NCI-H226 (cell line): ENCODE results near the gene CABCOCO1.

Experiments
- DNase-seq: peaks from one replicate; pipeline ENCODE4 v3.0.0-alpha.2; 2015

Gene CABCOCO1

GRCh38 chr10:61787170-61787569 lies 124.4 kb downstream of the CABCOCO1 start:
- DNase-seq, result no peak

- no peak for DNase-seq
These were observed 126.3 kb downstream of the CABCOCO1 start for GRCh38 chr10:61789031-61789430.

- no peak for DNase-seq
These were observed 128.5 kb downstream of the CABCOCO1 start for GRCh38 chr10:61791216-61791615.

GRCh38 chr10:61792097-61792716 lies 129.5 kb downstream of the CABCOCO1 start:
- DNase-seq, result no peak

GRCh38 chr10:61792921-61793320 lies 130.2 kb downstream of the CABCOCO1 start:
- DNase-seq, result no peak

GRCh38 chr10:61793760-61794703 lies 131.3 kb downstream of the CABCOCO1 start:
- no peak for DNase-seq

- DNase-seq, result no peak
These were observed 132.4 kb downstream of the CABCOCO1 start for GRCh38 chr10:61795147-61795546.

GRCh38 chr10:61795551-61795950 lies 132.8 kb downstream of the CABCOCO1 start:
- DNase-seq, result no peak

- no peak for DNase-seq
These were observed 134.1 kb downstream of the CABCOCO1 start for GRCh38 chr10:61796785-61797184.

- DNase-seq, result no peak
These were observed 134.8 kb downstream of the CABCOCO1 start for GRCh38 chr10:61797304-61798153.

GRCh38 chr10:61798713-61799112 lies 136.0 kb downstream of the CABCOCO1 start:
- DNase-seq, result no peak

- no peak for DNase-seq
These were observed 138.8 kb downstream of the CABCOCO1 start for GRCh38 chr10:61801484-61801883.

GRCh38 chr10:61803269-61803668 lies 140.5 kb downstream of the CABCOCO1 start:
- DNase-seq, result no peak

GRCh38 chr10:61804414-61804813 lies 141.7 kb downstream of the CABCOCO1 start:
- no peak for DNase-seq

- DNase-seq, result no peak
These were observed 142.4 kb downstream of the CABCOCO1 start for GRCh38 chr10:61805091-61805490.

- DNase-seq, result no peak
These were observed 147.5 kb downstream of the CABCOCO1 start for GRCh38 chr10:61810263-61810662.

GRCh38 chr10:61812052-61812721 lies 149.5 kb downstream of the CABCOCO1 start:
- DNase-seq, result no peak

- DNase-seq, result no peak
These were observed 150.2 kb downstream of the CABCOCO1 start for GRCh38 chr10:61812920-61813319.

- DNase-seq, result no peak
These were observed 151.4 kb downstream of the CABCOCO1 start for GRCh38 chr10:61814160-61814559.

- no peak for DNase-seq
These were observed 152.8 kb downstream of the CABCOCO1 start for GRCh38 chr10:61815496-61815895.
